ENCODE data around the gene BABAM2. TPM values are rescaled to one million over a fixed set of nuclear protein-coding genes. Genes with fewer than 3 reads are reported as not detected.

BABAM2 gene
- total RNA-seq, 1 donor, result 42.0 TPM

DNA sequence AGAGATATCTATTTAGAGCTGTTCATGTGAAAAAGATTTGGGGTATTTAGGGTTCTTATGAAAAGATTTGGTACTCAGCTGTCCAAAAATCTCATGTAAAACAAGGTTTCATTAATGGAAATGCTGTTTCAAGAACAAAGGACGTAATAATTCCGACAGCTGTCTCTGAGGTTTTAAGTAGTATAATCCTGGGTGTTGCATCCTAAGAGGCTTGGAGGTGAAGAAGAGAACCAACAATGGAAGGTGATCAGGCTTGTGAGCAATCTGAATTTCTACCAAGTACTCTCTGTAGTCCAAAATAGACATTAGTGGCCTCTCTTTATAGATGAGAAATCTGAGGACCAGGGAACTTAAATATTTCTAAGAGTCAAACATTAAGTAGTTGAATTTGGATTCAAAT lies 205.1 kb downstream of the BABAM2 start:
- Histone ChIP-seq H3K9me3 (ENCODE audit: low read depth, low read length) (no peaks in the 10 kb centered on the region), H4K20me1 (ENCODE audit: insufficient read depth, low read length) (no peaks in the 10 kb centered on the region), H3K79me2 (ENCODE audit: insufficient read depth, low read length) (peaks cover 1% of the 10 kb centered on the region), H3K4me3 (ENCODE audit: insufficient read depth, low read length) (no peak overlapping the region), H3K4me2 (ENCODE audit: insufficient read depth, low read length) (no peak overlapping the region), H3K4me1 (ENCODE audit: insufficient read depth, low read length) (peaks cover 27% of the 10 kb centered on the region), H2AFZ (ENCODE audit: low read length) (no peak overlapping the region), H3K27ac (ENCODE audit: low read depth, low read length) (no peak overlapping the region), H3K27me3 (ENCODE audit: insufficient read depth, low read length) (no peaks in the 10 kb centered on the region), H3K36me3 (ENCODE audit: insufficient read depth, low read length) (no peaks in the 10 kb centered on the region)
- TF ChIP-seq, protein P1, sequence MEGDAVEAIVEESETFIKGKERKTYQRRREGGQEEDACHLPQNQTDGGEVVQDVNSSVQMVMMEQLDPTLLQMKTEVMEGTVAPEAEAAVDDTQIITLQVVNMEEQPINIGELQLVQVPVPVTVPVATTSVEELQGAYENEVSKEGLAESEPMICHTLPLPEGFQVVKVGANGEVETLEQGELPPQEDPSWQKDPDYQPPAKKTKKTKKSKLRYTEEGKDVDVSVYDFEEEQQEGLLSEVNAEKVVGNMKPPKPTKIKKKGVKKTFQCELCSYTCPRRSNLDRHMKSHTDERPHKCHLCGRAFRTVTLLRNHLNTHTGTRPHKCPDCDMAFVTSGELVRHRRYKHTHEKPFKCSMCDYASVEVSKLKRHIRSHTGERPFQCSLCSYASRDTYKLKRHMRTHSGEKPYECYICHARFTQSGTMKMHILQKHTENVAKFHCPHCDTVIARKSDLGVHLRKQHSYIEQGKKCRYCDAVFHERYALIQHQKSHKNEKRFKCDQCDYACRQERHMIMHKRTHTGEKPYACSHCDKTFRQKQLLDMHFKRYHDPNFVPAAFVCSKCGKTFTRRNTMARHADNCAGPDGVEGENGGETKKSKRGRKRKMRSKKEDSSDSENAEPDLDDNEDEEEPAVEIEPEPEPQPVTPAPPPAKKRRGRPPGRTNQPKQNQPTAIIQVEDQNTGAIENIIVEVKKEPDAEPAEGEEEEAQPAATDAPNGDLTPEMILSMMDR (IDR thresholded peaks at IDR 0.05; ENCODE audit: extremely low read depth, low read depth, low read length), result no peak
- DNase-seq (ENCODE audit: insufficient read length, low spot score, missing footprints), result no peak

- TF ChIP-seq, protein P1 (IDR thresholded peaks at IDR 0.05; ENCODE audit: extremely low read depth, low read depth, low read length), result no peak
- no peak overlapping the region for H3K27ac ChIP-seq (ENCODE audit: low read depth, low read length)
- no peaks in the 10 kb centered on the region for H3K27me3 ChIP-seq (ENCODE audit: insufficient read depth, low read length)
- H3K4me3 ChIP-seq (ENCODE audit: insufficient read depth, low read length), result no peak overlapping the region
- no peak overlapping the region for H2AFZ ChIP-seq (ENCODE audit: low read length)
- peaks cover 3% of the 10 kb centered on the region for H3K79me2 ChIP-seq (ENCODE audit: insufficient read depth, low read length)
- H3K4me1 ChIP-seq (ENCODE audit: insufficient read depth, low read length), result peaks cover 35% of the 10 kb centered on the region
- H4K20me1 ChIP-seq (ENCODE audit: insufficient read depth, low read length), result no peaks in the 10 kb centered on the region
- DNase-seq (ENCODE audit: insufficient read length, low spot score, missing footprints), result no peak
- H3K9me3 ChIP-seq (ENCODE audit: low read depth, low read length), result no peaks in the 10 kb centered on the region
- H3K4me2 ChIP-seq (ENCODE audit: insufficient read depth, low read length), result no peak overlapping the region
- no peaks in the 10 kb centered on the region for H3K36me3 ChIP-seq (ENCODE audit: insufficient read depth, low read length)
Observed at GRCh38 chr2:28096421-28096820, 205.9 kb downstream of the BABAM2 start.

DNA sequence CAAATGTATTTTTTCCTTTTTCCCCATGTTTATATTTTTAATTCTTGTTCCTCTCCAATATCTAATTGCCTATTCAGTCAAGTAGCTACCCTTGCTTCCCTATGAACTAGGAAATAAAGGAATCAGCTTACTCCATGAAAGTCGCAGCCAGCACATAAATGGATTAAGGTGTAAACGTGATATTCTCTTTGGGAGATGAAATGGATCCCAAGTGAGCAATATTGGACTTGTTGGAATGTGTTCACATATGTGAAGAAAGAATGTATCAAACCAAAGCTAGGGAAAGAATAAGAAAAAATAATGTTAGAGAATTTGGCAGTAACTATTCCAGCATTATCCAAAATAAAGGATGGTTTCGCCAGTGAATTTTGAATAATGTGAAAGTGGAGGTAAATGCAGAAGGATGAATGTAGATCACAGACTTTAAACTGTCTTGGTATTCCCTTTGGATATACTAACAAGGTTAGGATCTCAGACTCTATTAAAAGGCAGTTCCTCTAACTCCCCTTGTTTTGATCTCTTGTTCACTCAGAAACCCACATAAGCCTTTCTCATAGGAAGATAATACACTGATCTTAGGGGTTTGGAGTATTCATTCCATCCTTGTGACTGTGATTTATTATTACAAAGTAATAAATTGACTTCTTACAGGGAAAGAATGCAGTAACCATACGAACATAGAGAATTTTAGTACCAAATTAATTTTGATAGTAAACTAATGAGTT lies 208.1 kb downstream of the BABAM2 start:
- H3K4me2 ChIP-seq (ENCODE audit: insufficient read depth, low read length), result peak overlapping the region; percentile 3
- TF ChIP-seq, protein P1 (IDR thresholded peaks at IDR 0.05; ENCODE audit: extremely low read depth, low read depth, low read length), result no peak
- no peak overlapping the region for H2AFZ ChIP-seq (ENCODE audit: low read length)
- H3K9me3 ChIP-seq (ENCODE audit: low read depth, low read length), result no peaks in the 10 kb centered on the region
- no peak for DNase-seq (ENCODE audit: insufficient read length, low spot score, missing footprints)
- H3K79me2 ChIP-seq (ENCODE audit: insufficient read depth, low read length), result peaks cover 3% of the 10 kb centered on the region
- peaks cover 57% of the 10 kb centered on the region for H3K4me1 ChIP-seq (ENCODE audit: insufficient read depth, low read length)
- no peak overlapping the region for H3K4me3 ChIP-seq (ENCODE audit: insufficient read depth, low read length)
- H3K27ac ChIP-seq (ENCODE audit: low read depth, low read length), result peak overlapping the region; percentile 29
- no peaks in the 10 kb centered on the region for H4K20me1 ChIP-seq (ENCODE audit: insufficient read depth, low read length)
- no peaks in the 10 kb centered on the region for H3K36me3 ChIP-seq (ENCODE audit: insufficient read depth, low read length)
- no peaks in the 10 kb centered on the region for H3K27me3 ChIP-seq (ENCODE audit: insufficient read depth, low read length)

GRCh38 chr2:28101123-28101522 lies 210.6 kb downstream of the BABAM2 start:
- H2AFZ ChIP-seq (ENCODE audit: low read length), result peak overlapping the region; percentile 23
- peaks cover 58% of the 10 kb centered on the region for H3K4me1 ChIP-seq (ENCODE audit: insufficient read depth, low read length)
- H3K36me3 ChIP-seq (ENCODE audit: insufficient read depth, low read length), result no peaks in the 10 kb centered on the region
- no peak for DNase-seq (ENCODE audit: insufficient read length, low spot score, missing footprints)
- peak overlapping the region; percentile 83 for H3K27ac ChIP-seq (ENCODE audit: low read depth, low read length)
- peaks cover 3% of the 10 kb centered on the region for H3K79me2 ChIP-seq (ENCODE audit: insufficient read depth, low read length)
- no peaks in the 10 kb centered on the region for H4K20me1 ChIP-seq (ENCODE audit: insufficient read depth, low read length)
- H3K27me3 ChIP-seq (ENCODE audit: insufficient read depth, low read length), result no peaks in the 10 kb centered on the region
- H3K4me3 ChIP-seq (ENCODE audit: insufficient read depth, low read length), result no peak overlapping the region
- TF ChIP-seq, protein P1 (IDR thresholded peaks at IDR 0.05; ENCODE audit: extremely low read depth, low read depth, low read length), result no peak
- H3K4me2 ChIP-seq (ENCODE audit: insufficient read depth, low read length), result peak overlapping the region; percentile 72
- H3K9me3 ChIP-seq (ENCODE audit: low read depth, low read length), result no peaks in the 10 kb centered on the region

Data from osteoblast (primary cell).